SK-N-SH (cell line): ENCODE measurements around the gene ANKRD37.

Experiments
- CHD2 ChIP-seq: fragments of 150-350 bp; IDR thresholded peaks from 2 replicates; pipeline ENCODE4 v1.6.1; 2018; ENCODE audit warnings: low read length; ENCODE audit not compliant: partially characterized antibody
- CTCF ChIP-seq: fragments of 200-600 bp; sonication (generic); IDR thresholded peaks from 2 replicates; pipeline ENCODE4 v1.6.1; 2017; ENCODE audit warnings: antibody characterized with exemption, mild to moderate bottlenecking, moderate library complexity
- EP300 ChIP-seq, 2 experiments: IDR thresholded peaks; 2 replicates each; pipeline versions ENCODE4 v1.4.0 to v1.6.1; 2012; ENCODE audit warnings: borderline replicate concordance in 1 of 2, low read depth in 1 of 2, low read length in 1 of 2
- REST ChIP-seq: IDR thresholded peaks from 2 replicates; pipeline ENCODE4 v1.6.1; 2012; ENCODE audit warnings: mild to moderate bottlenecking, low read depth, low read length, moderate library complexity
- RFX5 ChIP-seq: IDR thresholded peaks from 2 replicates; pipeline ENCODE4 v1.6.1; 2012; ENCODE audit warnings: mild to moderate bottlenecking, improper control_type of control experiment, low read length
- RXRA ChIP-seq: IDR thresholded peaks from 2 replicates; pipeline ENCODE4 v1.4.0; 2012; ENCODE audit warnings: low read depth, mild to moderate bottlenecking, borderline replicate concordance
- TF ChIP-seq, protein P1 (sequence below): IDR thresholded peaks from 2 replicates; pipeline ENCODE4; 2012

- TF ChIP-seq CTCF (no peak), RXRA (no peak), CHD2 (no peak), REST (no peak), EP300 (IDR thresholded peaks at IDR 0.05; ENCODE audit: borderline replicate concordance in 1 of 2, low read depth in 1 of 2, low read length in 1 of 2) (no peak), RFX5 (no peak)
- TF ChIP-seq, protein P1, sequence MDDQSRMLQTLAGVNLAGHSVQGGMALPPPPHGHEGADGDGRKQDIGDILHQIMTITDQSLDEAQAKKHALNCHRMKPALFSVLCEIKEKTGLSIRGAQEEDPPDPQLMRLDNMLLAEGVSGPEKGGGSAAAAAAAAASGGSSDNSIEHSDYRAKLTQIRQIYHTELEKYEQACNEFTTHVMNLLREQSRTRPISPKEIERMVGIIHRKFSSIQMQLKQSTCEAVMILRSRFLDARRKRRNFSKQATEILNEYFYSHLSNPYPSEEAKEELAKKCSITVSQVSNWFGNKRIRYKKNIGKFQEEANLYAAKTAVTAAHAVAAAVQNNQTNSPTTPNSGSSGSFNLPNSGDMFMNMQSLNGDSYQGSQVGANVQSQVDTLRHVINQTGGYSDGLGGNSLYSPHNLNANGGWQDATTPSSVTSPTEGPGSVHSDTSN = no peak
Measured at GRCh38 chr4:185357733-185358440, 38.8 kb upstream of the ANKRD37 start.
